ENCODE measurements around the gene SSRP1.

Gene SSRP1

DNA sequence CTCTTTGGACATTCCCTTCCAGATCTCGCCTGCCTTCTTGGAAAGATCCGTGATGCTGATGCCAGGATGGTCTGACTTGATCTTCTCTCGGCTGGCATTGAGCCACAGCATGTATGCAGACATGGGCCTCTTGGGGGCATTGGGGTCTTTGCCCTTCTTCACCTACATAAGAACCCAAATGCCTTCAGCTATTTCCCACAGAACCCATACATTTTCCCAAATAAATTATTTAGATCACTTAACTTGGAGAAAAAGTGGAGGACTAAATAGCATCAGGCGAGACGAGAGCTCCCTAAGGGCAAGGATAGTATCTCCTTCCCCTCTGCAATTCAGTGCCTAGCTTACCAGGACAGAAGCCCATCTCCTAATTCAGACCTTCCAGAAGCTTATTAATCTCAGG is 8.0 kb downstream of the SSRP1 start:
- Histone ChIP-seq H3K9me3 (ENCODE audit: insufficient read depth, low read length, severe bottlenecking) (no peaks in the 10 kb centered on the region), H3K4me3 (ENCODE audit: low read depth in 1 of 2, low read length in 2 of 2) (no peak overlapping the region), H3K79me2 (ENCODE audit: insufficient read depth, low read length) (peaks cover 27% of the 10 kb centered on the region), H3K27me3 (ENCODE audit: insufficient read depth, low read length, poor library complexity) (no peaks in the 10 kb centered on the region), H2AFZ (ENCODE audit: low read depth, low read length) (no peak overlapping the region), H3K9ac (ENCODE audit: low read depth, low read length) (no peak overlapping the region), H3K4me2 (ENCODE audit: insufficient read depth, low read length) (no peak overlapping the region), H3K27ac (ENCODE audit: low read length) (no peak overlapping the region), H3K4me1 (ENCODE audit: insufficient read depth, low read length) (peaks cover 60% of the 10 kb centered on the region), H4K20me1 (ENCODE audit: insufficient read depth, low read length) (peaks cover 13% of the 10 kb centered on the region; the same call in 1 of the 2 replicates), H3K36me3 (ENCODE audit: insufficient read depth, low read length) (peaks cover 71% of the 10 kb centered on the region)
- ATAC-seq (ENCODE audit: insufficient read depth, low read depth), result no peak
- TF ChIP-seq, protein P1, sequence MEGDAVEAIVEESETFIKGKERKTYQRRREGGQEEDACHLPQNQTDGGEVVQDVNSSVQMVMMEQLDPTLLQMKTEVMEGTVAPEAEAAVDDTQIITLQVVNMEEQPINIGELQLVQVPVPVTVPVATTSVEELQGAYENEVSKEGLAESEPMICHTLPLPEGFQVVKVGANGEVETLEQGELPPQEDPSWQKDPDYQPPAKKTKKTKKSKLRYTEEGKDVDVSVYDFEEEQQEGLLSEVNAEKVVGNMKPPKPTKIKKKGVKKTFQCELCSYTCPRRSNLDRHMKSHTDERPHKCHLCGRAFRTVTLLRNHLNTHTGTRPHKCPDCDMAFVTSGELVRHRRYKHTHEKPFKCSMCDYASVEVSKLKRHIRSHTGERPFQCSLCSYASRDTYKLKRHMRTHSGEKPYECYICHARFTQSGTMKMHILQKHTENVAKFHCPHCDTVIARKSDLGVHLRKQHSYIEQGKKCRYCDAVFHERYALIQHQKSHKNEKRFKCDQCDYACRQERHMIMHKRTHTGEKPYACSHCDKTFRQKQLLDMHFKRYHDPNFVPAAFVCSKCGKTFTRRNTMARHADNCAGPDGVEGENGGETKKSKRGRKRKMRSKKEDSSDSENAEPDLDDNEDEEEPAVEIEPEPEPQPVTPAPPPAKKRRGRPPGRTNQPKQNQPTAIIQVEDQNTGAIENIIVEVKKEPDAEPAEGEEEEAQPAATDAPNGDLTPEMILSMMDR (IDR thresholded peaks at IDR 0.05; ENCODE audit: borderline replicate concordance, extremely low read depth, low read length, poor library complexity, severe bottlenecking), result no peak
- no peak for TF ChIP-seq EZH2 (IDR thresholded peaks at IDR 0.05; ENCODE audit: borderline replicate concordance, low read depth, low read length, severe bottlenecking)
- DNase-seq, result no peak

DNA sequence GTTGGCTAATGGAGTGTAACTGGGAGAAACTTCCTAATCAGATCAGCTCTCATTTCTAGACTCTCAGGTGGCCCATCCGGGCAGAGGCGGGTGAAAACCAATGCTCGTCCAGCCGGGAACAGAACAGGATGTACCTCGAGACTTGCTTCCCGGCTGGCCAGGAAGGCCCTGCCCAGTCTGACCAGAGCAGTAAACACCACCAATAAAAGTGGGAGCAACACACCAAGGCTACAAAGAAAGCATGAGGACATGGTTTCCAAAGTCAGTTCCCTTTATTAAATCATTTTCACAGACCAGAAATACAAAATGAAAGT is 10.0 kb downstream of the SSRP1 start:
- H3K27ac ChIP-seq (ENCODE audit: low read length), result peak overlapping the region; percentile 82
- DNase-seq (no peak), ATAC-seq (ENCODE audit: insufficient read depth, low read depth) (no peak)
- H3K4me3 ChIP-seq (ENCODE audit: low read depth in 1 of 2, low read length in 2 of 2), result peak overlapping the region; percentile 24 to 62; a peak in 3 of 4 replicates
- TF ChIP-seq, protein P1 (IDR thresholded peaks at IDR 0.05; ENCODE audit: borderline replicate concordance, extremely low read depth, low read length, poor library complexity, severe bottlenecking), result no peak
- no peak for TF ChIP-seq EZH2 (IDR thresholded peaks at IDR 0.05; ENCODE audit: borderline replicate concordance, low read depth, low read length, severe bottlenecking)
- H4K20me1 ChIP-seq (ENCODE audit: insufficient read depth, low read length), result peaks cover 15% of the 10 kb centered on the region
- H3K4me2 ChIP-seq (ENCODE audit: insufficient read depth, low read length), result peak overlapping the region; percentile 70
- H3K9me3 ChIP-seq (ENCODE audit: insufficient read depth, low read length, severe bottlenecking), result no peaks in the 10 kb centered on the region
- H2AFZ ChIP-seq (ENCODE audit: low read depth, low read length), result peak overlapping the region; percentile 85
- peak overlapping the region; percentile 61 for H3K9ac ChIP-seq (ENCODE audit: low read depth, low read length)
- H3K36me3 ChIP-seq (ENCODE audit: insufficient read depth, low read length), result peaks cover 51% of the 10 kb centered on the region
- peaks cover 58% of the 10 kb centered on the region for H3K4me1 ChIP-seq (ENCODE audit: insufficient read depth, low read length)
- peaks cover 17% of the 10 kb centered on the region for H3K79me2 ChIP-seq (ENCODE audit: insufficient read depth, low read length)
- no peaks in the 10 kb centered on the region for H3K27me3 ChIP-seq (ENCODE audit: insufficient read depth, low read length, poor library complexity)

GRCh38 chr11:57324886-57325734 is 10.6 kb downstream of the SSRP1 start, which contains the start of gene TNKS1BP1:
TNKS1BP1 (minus strand) TSS chr11:57324952; CDS start chr11:57321885, 3,067 bp downstream.
- Histone ChIP-seq H3K79me2 (ENCODE audit: insufficient read depth, low read length) (peaks cover 17% of the 10 kb centered on the region), H3K4me3 (ENCODE audit: low read depth in 1 of 2, low read length in 2 of 2) (peak within 1 kb of the TSS; percentile 24 to 62; a peak in 3 of 4 replicates), H3K4me1 (ENCODE audit: insufficient read depth, low read length) (peaks cover 58% of the 10 kb centered on the region), H3K36me3 (ENCODE audit: insufficient read depth, low read length) (peaks cover 50% of the 10 kb centered on the region), H3K9ac (ENCODE audit: low read depth, low read length) (peak within 1 kb of the TSS; percentile 61), H3K27me3 (ENCODE audit: insufficient read depth, low read length, poor library complexity) (no peaks in the 10 kb centered on the region), H3K27ac (ENCODE audit: low read length) (peak within 1 kb of the TSS; percentile 82), H2AFZ (ENCODE audit: low read depth, low read length) (peak within 1 kb of the TSS; percentile 85), H3K9me3 (ENCODE audit: insufficient read depth, low read length, severe bottlenecking) (no peaks in the 10 kb centered on the region), H4K20me1 (ENCODE audit: insufficient read depth, low read length) (peaks cover 17% of the 10 kb centered on the region), H3K4me2 (ENCODE audit: insufficient read depth, low read length) (peak within 1 kb of the TSS; percentile 70)
- DNase-seq (peak; percentile 94), ATAC-seq (ENCODE audit: insufficient read depth, low read depth) (peak; percentile 89)
- TF ChIP-seq, protein P1 (IDR thresholded peaks at IDR 0.05; ENCODE audit: borderline replicate concordance, extremely low read depth, low read length, poor library complexity, severe bottlenecking), result peak; percentile 15
- no peak for TF ChIP-seq EZH2 (IDR thresholded peaks at IDR 0.05; ENCODE audit: borderline replicate concordance, low read depth, low read length, severe bottlenecking)
